Measurements from ENCODE around the gene MAP3K13.
"Not testable (repeated sequence)": the region's sequence is repeated elsewhere in the genome, so short reads cannot be mapped to it uniquely, and the experiment has no call there.

Gene MAP3K13

GRCh38 chr3:185397676-185398075 is 34.7 kb downstream of the MAP3K13 start:
- no peak for DNase-seq (ENCODE audit: low read depth)

DNA sequence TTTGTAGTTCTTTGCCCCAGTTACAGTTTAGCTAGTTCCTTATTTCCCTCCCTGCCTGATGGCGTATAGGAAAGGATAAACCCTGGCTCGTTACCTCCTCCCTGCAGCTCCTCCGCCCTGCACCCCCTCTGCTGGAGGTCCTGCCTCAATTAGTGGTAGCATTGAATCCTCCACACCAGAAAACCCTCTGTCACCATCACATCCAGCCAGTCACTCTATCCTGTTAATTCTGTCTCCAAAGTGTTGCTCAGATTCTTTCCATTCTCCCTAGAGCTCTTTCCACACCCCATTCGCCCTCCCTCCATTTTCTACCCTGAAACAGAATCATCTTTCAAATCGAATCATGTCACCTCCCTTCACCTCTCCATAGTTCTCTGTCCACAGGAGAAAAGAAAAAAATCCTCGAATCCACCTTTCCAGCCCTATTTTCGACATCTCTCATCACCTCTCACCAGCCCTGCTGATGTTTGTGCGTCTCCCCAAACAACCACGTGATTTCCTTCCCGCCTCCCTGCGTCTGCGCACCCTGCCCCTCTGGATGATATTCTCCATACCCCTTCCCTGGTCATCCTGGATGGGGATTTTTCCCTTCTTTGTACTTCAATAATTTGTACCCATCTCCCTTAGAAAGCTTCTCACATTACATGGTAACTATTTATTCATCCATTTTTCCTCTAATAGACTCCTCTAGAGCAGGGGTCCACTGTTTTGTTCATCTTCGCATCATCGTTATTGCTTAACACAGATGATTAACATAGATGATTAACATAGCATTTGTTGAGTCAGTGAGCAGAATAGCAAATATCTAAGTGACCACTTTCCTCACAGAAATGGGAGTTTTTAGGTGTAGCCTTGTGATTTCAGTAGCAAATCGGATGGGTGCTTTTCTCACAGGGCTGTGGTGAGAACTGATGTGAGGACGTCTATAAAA is 37.1 kb downstream of the MAP3K13 start:
- peak; percentile 62 for DNase-seq (ENCODE audit: low read depth)

- no peak for DNase-seq (ENCODE audit: low read depth)
These were observed 37.9 kb downstream of the MAP3K13 start for GRCh38 chr3:185400866-185401265.

GRCh38 chr3:185401319-185401955 is 38.5 kb downstream of the MAP3K13 start:
- peak; percentile 24 for DNase-seq (ENCODE audit: low read depth)

GRCh38 chr3:185402561-185402960 is 39.6 kb downstream of the MAP3K13 start:
- no peak for DNase-seq (ENCODE audit: low read depth)

DNA sequence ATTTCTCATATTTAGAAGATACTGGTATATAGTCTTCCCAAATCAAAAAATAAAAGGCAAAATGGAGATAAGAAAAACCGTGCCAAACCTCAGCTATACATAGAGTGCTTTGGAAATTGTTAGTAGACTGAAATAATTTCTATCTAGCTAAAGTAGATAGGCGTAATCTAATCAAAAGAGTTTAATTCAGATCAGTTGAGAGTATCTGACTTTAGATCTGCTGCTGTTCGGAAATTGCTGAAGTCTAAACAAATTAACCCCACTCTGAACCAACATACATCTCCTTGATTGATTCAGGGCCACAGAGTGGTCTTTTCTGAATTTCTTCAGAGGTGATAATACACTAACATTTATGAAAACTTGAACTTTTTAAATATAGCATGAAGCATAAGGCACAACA is 40.1 kb downstream of the MAP3K13 start:
- DNase-seq (ENCODE audit: low read depth): no peak

GRCh38 chr3:185405243-185405642 is 42.3 kb downstream of the MAP3K13 start:
- DNase-seq (ENCODE audit: low read depth): no peak

- DNase-seq (ENCODE audit: low read depth): no peak
These were observed 42.7 kb downstream of the MAP3K13 start for GRCh38 chr3:185405664-185406063.

DNA sequence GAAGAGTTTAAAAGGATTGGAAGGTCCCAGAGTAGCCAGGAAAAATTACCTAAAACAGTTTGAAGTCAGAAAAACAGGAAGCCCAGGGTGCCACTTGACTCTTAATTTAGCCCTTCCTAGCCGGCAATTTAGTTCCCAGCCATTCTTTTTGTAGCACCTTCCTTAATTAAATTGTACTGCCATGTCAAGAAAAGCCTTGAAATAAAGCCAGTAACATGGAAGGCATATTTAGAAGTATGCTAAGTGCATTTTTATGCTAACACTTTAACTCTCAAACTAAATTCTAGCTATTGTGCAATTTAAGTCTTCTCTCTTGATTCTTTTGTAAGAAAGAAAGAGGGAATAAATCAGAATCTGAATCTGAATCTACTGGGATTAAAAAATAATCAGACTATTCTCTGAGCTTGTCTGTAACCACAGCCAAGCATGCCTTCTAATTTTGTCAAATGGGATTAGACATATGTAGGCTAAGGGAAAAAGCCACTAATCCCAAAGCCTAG is 43.2 kb downstream of the MAP3K13 start:
- no peak for DNase-seq (ENCODE audit: low read depth)

GRCh38 chr3:185409957-185410356 is 47.0 kb downstream of the MAP3K13 start:
- no peak for DNase-seq (ENCODE audit: low read depth)

- DNase-seq (ENCODE audit: low read depth): peak; percentile 5
These were observed 48.2 kb downstream of the MAP3K13 start for GRCh38 chr3:185411133-185411532.

DNA sequence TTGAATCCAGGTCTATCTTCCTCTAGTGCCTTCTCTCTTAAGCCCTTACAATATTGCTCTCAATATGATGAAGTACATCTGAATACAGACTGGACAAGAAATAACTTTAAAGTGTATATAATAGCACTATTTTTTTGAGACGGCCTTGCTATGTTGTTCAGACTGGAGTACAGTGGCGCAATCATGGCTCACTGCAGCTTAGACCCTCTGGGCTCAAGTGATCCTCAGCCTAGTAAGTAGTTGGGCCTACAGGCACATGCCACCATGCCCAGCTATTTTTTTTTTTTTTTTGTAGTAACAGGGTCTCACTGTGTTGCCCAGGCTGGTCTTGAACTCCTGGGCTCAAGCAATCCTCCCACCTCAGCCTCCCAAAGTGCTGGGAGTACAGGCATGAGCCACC is 53.6 kb downstream of the MAP3K13 start:
- no peak for DNase-seq (ENCODE audit: low read depth)

GRCh38 chr3:185418561-185418977 is 55.6 kb downstream of the MAP3K13 start:
- not testable (repeated sequence) for DNase-seq (ENCODE audit: low read depth)

- no peak for DNase-seq (ENCODE audit: low read depth)
These were observed 57.8 kb downstream of the MAP3K13 start for GRCh38 chr3:185420762-185421161.

- DNase-seq (ENCODE audit: low read depth): no peak
These were observed 58.8 kb downstream of the MAP3K13 start for GRCh38 chr3:185421577-185422232.

GRCh38 chr3:185422677-185423076 is 59.7 kb downstream of the MAP3K13 start:
- DNase-seq (ENCODE audit: low read depth): no peak

DNA sequence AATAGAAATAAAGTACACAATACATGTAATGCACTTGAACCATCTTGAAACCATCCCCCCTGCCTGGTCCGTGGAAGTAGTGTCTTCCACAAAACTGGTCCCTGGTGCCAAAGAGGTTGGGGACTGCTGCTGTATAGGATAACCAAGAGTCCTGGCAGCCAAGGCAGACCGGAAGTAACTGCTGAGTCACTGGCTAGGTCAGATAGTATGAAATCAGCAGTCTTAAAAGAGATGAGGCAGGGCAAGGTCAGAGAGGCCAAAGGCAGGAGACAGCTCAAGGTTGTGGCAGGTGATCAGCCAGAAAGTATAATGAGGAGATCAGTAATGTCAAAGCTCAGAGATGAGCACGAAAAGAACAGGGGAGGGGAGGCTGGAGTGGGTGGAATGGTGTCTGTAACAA is 60.2 kb downstream of the MAP3K13 start:
- DNase-seq (ENCODE audit: low read depth): peak; percentile 50

DNA sequence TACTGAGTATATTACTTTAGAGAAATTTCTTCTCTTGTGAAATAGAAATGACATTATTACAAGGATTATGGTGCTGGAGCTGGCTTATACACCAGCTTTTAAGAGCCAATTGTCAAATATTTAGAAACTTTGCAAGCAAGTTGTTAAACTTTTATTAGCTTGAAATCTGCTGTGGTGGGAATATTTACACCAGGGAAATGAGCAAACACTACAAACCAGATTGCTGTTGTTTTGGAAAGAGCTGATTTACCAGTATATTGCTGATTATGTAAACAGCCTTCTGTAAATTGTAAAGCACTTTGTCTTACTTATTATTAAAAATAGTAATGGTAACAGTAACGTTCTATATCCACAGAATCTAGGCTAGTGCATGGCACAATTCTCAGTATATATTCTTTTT is 61.5 kb downstream of the MAP3K13 start:
- DNase-seq (ENCODE audit: low read depth): no peak

- DNase-seq (ENCODE audit: low read depth): no peak
These were observed 67.4 kb downstream of the MAP3K13 start for GRCh38 chr3:185430375-185430774.

DNA sequence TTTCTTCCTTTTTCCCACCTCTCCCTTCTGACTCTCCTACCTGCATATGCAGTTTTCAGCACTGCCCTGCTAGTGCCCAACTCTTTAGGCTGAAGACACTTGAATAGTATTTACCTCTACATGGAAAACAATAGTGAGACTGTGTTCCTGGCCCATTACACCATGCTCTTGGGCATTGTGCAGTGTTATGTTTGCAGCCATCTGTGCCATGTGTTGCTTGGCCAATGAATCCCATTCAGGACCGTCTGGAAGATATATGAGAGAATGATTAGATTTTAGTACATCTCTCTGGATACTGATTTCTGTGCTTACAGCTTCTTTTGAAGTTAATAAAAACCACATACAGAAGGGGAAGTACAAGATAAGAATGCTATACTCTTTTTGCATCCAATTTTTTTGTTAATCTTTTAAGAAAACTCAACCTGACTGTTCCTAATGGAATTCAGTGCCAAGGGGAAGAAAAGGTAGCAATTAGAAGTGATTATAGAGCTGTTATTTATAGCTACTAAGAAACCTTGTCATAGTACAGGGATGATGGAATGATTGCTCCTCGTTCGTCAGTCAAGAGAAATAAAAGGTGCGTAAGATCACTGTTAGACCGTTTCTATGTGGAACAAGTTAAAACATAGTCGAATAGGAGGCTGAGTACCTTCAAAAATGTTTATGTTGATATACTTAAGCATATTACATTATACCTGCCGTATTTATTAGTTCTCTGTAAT is 77.0 kb downstream of the MAP3K13 start:
- no peak for DNase-seq (ENCODE audit: low read depth)

- DNase-seq (ENCODE audit: low read depth): no peak
These were observed 79.1 kb downstream of the MAP3K13 start for GRCh38 chr3:185442031-185442430.

DNA sequence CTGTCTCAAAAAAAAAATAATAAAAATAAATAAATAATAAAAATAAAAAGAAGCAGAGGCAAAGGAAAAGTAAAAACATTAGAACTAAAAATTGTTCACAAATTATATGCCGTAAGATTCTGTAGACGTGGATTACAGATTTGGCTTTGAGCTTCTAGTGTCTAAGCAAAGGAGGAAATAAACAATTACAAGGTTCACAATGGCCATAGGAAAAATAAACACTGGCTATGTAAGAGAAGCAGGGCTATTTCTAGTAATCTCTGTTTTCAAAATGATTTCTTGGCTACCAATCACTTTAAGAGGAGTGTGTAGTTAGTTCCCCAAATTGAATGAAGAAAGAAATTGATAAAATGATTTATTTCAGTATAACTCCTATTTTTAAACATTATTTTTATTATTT is 81.4 kb downstream of the MAP3K13 start:
- DNase-seq (ENCODE audit: low read depth): no peak
